Measurements from ENCODE around the gene PKNOX1. TPM values are rescaled to one million over a fixed set of nuclear protein-coding genes. Genes with fewer than 3 reads are reported as not detected.
"Not testable (repeated sequence)": the region's sequence is repeated elsewhere in the genome, so short reads cannot be mapped to it uniquely, and the experiment has no call there.

Gene PKNOX1
- total RNA-seq, 1 experiment from 2014 or later, result 15.0 TPM

- no peak overlapping the region for H3K27ac Mint-ChIP-seq (ENCODE audit: low read depth, unreplicated experiment)
- no peaks in the 10 kb centered on the region for H3K9me3 Mint-ChIP-seq (ENCODE audit: unreplicated experiment)
- ChIA-PET POLR2A (no interaction called here), CTCF (no interaction called here)
- H3K36me3 Mint-ChIP-seq (ENCODE audit: insufficient read depth, unreplicated experiment), result peaks cover 56% of the 10 kb centered on the region
- no peaks in the 10 kb centered on the region for H3K27me3 Mint-ChIP-seq (ENCODE audit: insufficient read depth, unreplicated experiment)
- no TSS peak for BruUV-seq (replicated peaks)
- no peak for TF ChIP-seq CTCF (IDR thresholded peaks at IDR 0.05; ENCODE audit: unreplicated experiment)
- H3K4me1 Mint-ChIP-seq (ENCODE audit: insufficient read depth, unreplicated experiment), result no peaks in the 10 kb centered on the region
- H3K4me3 Mint-ChIP-seq (ENCODE audit: unreplicated experiment), result no peak overlapping the region
- no peak for DNase-seq (ENCODE audit: unreplicated experiment)
- intact Hi-C loops (cut with micrococcal nuclease), result no loop called here
These were observed 55.4 kb downstream of the PKNOX1 start for GRCh38 chr21:43029785-43030184.

- no peaks in the 10 kb centered on the region for H3K27me3 Mint-ChIP-seq (ENCODE audit: insufficient read depth, unreplicated experiment)
- H3K27ac Mint-ChIP-seq (ENCODE audit: low read depth, unreplicated experiment), result no peak overlapping the region
These were observed 56.8 kb downstream of the PKNOX1 start for GRCh38 chr21:43031121-43031619.

DNA sequence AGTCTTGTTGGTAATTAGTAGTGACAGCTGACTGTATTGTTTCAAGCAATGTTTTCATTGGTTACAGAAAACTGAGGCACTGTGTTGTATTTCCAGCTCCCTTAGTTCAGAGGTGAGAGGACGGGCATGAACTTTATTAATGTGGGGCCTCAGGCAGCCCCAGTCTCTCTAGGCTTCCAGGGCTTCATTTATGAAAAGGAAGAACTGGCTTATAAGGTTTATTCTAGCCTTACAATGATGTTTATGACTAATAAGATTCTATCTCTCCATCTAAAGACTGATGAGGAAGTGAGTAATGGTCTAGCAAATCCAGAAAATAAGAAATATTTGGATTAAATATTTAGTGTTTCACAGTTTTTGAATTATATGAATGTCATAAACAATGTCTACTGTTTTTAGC lies 59.7 kb downstream of the PKNOX1 start:
- TF ChIP-seq CTCF (IDR thresholded peaks at IDR 0.05; ENCODE audit: unreplicated experiment), result no peak
- no peak overlapping the region for H3K27ac Mint-ChIP-seq (ENCODE audit: low read depth, unreplicated experiment)
- no peaks in the 10 kb centered on the region for H3K4me1 Mint-ChIP-seq (ENCODE audit: insufficient read depth, unreplicated experiment)
- no peaks in the 10 kb centered on the region for H3K27me3 Mint-ChIP-seq (ENCODE audit: insufficient read depth, unreplicated experiment)
- BruUV-seq (replicated peaks), result no TSS peak
- intact Hi-C loops (cut with micrococcal nuclease), result no loop called here
- no peak overlapping the region for H3K4me3 Mint-ChIP-seq (ENCODE audit: unreplicated experiment)
- H3K9me3 Mint-ChIP-seq (ENCODE audit: unreplicated experiment), result no peaks in the 10 kb centered on the region
- CTCF ChIA-PET, result interaction anchor here (0.7 kb wide), 1 partner anchor 215 kb away, joined by 4 read pairs; no protein-coding TSS in a partner anchor
- POLR2A ChIA-PET, result no interaction called here
- peaks cover 39% of the 10 kb centered on the region for H3K36me3 Mint-ChIP-seq (ENCODE audit: insufficient read depth, unreplicated experiment)
- DNase-seq (ENCODE audit: unreplicated experiment), result no peak

More at GRCh38 chr21:43031121-43031619, 56.8 kb downstream of the PKNOX1 start:
- BruUV-seq (replicated peaks), result no TSS peak
- peaks cover 50% of the 10 kb centered on the region for H3K36me3 Mint-ChIP-seq (ENCODE audit: insufficient read depth, unreplicated experiment)
- no peak for DNase-seq (ENCODE audit: unreplicated experiment)
- H3K9me3 Mint-ChIP-seq (ENCODE audit: unreplicated experiment), result no peaks in the 10 kb centered on the region
- ChIA-PET CTCF (no interaction called here), POLR2A (no interaction called here)
- intact Hi-C loops (cut with micrococcal nuclease), result no loop called here
- H3K4me3 Mint-ChIP-seq (ENCODE audit: unreplicated experiment), result no peak overlapping the region
- H3K4me1 Mint-ChIP-seq (ENCODE audit: insufficient read depth, unreplicated experiment), result no peaks in the 10 kb centered on the region
- no peak for TF ChIP-seq CTCF (IDR thresholded peaks at IDR 0.05; ENCODE audit: unreplicated experiment)

DNA sequence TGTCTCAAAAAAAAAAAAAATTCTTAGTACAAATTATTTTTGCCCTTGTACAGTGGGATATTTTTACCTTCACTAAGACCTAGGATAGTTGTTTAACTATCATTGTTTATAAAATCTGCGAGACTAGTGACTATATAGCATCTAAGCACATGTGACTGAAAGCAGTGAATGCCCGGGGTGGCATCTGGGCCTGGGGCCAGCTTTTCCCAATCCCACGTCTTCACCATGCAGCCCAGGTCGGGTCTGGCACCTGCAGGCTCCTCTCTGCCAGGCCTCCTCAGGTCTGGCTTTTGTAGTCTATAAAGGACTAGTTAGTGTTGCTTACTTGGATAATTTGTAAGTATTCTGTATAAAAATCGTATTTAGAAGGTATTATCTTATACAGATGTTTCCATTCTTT lies 60.5 kb downstream of the PKNOX1 start:
- TF ChIP-seq CTCF (IDR thresholded peaks at IDR 0.05; ENCODE audit: unreplicated experiment), result no peak
- no peak overlapping the region for H3K4me3 Mint-ChIP-seq (ENCODE audit: unreplicated experiment)
- peaks cover 31% of the 10 kb centered on the region for H3K36me3 Mint-ChIP-seq (ENCODE audit: insufficient read depth, unreplicated experiment)
- no TSS peak for BruUV-seq (replicated peaks)
- H3K27me3 Mint-ChIP-seq (ENCODE audit: insufficient read depth, unreplicated experiment), result no peaks in the 10 kb centered on the region
- ChIA-PET POLR2A (no interaction called here), CTCF (interaction anchor here (0.7 kb wide), 1 partner anchor 215 kb away, joined by 4 read pairs; no protein-coding TSS in a partner anchor)
- no peak for DNase-seq (ENCODE audit: unreplicated experiment)
- intact Hi-C loops (cut with micrococcal nuclease), result no loop called here
- H3K27ac Mint-ChIP-seq (ENCODE audit: low read depth, unreplicated experiment), result no peak overlapping the region
- H3K4me1 Mint-ChIP-seq (ENCODE audit: insufficient read depth, unreplicated experiment), result no peaks in the 10 kb centered on the region
- H3K9me3 Mint-ChIP-seq (ENCODE audit: unreplicated experiment), result no peaks in the 10 kb centered on the region

DNA sequence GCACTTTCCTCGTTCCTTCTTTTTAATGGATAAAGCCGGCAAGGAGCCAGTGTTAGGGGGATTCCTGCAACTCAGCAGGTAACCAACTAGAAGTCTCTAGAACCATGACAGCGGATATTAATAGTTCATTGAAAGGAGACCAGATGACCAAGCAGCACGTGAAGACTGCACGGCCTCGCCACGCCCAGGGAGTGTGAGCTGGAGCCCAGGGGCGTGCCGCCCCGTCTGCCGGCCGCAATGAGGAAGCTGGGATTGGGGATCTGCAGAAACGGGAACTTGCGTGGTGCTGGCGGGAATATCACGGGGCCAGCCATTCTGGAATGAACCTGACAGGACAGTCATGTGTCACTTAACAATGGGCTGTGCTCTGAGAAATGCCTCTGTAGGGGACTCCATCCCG lies 62.5 kb downstream of the PKNOX1 start:
- H3K27ac Mint-ChIP-seq (ENCODE audit: low read depth, unreplicated experiment); H3K4me1 Mint-ChIP-seq (ENCODE audit: insufficient read depth, unreplicated experiment); H3K27me3 Mint-ChIP-seq (ENCODE audit: insufficient read depth, unreplicated experiment); BruUV-seq (replicated peaks); CTCF ChIA-PET; H3K4me3 Mint-ChIP-seq (ENCODE audit: unreplicated experiment); intact Hi-C loops (cut with micrococcal nuclease); H3K9me3 Mint-ChIP-seq (ENCODE audit: unreplicated experiment); POLR2A ChIA-PET; DNase-seq (ENCODE audit: unreplicated experiment): not testable (repeated sequence)
- H3K36me3 Mint-ChIP-seq (ENCODE audit: insufficient read depth, unreplicated experiment), result peaks cover 13% of the 10 kb centered on the region

DNA sequence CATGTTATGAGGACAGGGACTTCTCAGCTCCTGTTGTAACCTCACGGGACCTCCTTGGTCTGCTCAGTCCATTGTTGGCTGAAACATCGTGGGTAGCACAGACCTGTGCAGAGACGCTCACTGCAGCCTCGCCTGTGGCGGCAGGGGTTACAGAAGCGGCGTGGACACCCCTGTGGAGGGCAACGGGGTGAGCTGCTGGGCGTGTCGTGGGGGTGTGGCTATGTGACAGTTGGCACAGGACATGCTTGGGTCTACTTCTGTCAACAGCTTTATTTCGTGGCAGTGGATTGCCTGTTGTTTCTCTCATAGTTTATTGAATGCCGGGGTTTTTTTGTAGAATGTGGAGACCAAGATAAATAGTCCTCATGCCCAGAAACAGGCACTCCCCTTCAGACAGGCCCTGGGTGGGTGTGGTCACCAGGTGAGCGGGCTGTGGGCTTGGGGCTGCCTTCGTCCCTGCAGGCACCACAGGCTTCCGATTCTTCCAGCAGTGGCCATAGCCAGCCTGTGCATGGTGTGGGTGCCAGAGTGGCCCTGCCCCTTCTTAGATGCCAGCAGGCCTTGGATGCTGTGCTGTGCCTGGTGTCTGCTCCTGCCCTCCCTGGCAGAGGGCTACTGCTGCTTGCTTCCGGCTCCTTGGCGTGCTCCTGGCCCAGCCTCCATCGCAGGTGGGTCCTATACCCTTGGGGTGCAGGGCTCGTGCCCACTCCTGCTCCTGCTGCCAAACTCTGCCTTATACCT lies 63.7 kb downstream of the PKNOX1 start:
- POLR2A ChIA-PET; H3K4me1 Mint-ChIP-seq (ENCODE audit: insufficient read depth, unreplicated experiment); H3K9me3 Mint-ChIP-seq (ENCODE audit: unreplicated experiment); H3K4me3 Mint-ChIP-seq (ENCODE audit: unreplicated experiment); H3K36me3 Mint-ChIP-seq (ENCODE audit: insufficient read depth, unreplicated experiment); H3K27ac Mint-ChIP-seq (ENCODE audit: low read depth, unreplicated experiment); intact Hi-C loops (cut with micrococcal nuclease); BruUV-seq (replicated peaks); CTCF ChIA-PET; H3K27me3 Mint-ChIP-seq (ENCODE audit: insufficient read depth, unreplicated experiment); DNase-seq (ENCODE audit: unreplicated experiment): not testable (repeated sequence)

Measured in MCF 10A (cell line).